ENCODE measurements around the gene PPP3CA. TPM values are rescaled to one million over a fixed set of nuclear protein-coding genes. Genes with fewer than 3 reads are reported as not detected.

Gene PPP3CA
- total RNA-seq, 1 experiment from 2014 or later: 129 TPM

GRCh38 chr4:100982345-100982744 is 365.0 kb downstream of the PPP3CA start:
- H3K27me3 ChIP-seq (replicated peaks; ENCODE audit: insufficient read depth, low read depth, low read length, poor library complexity): no peaks in the 10 kb centered on the region
- no peaks in the 10 kb centered on the region for H3K36me3 ChIP-seq (ENCODE audit: insufficient read depth, low read length, poor library complexity, severe bottlenecking)
- TF ChIP-seq EZH2 (IDR thresholded peaks at IDR 0.05; ENCODE audit: borderline replicate concordance, low read depth, low read length, poor library complexity, severe bottlenecking): no peak
- CTCF ChIA-PET: no interaction called here
- H3K4me3 ChIP-seq (ENCODE audit: low read depth, low read length, poor library complexity, severe bottlenecking): no peak overlapping the region
- H3K27ac ChIP-seq (ENCODE audit: low read depth, low read length, poor library complexity, severe bottlenecking): no peak overlapping the region
- H3K4me1 ChIP-seq (ENCODE audit: insufficient read depth, low read length, poor library complexity, severe bottlenecking): no peaks in the 10 kb centered on the region
- intact Hi-C loops (cut with micrococcal nuclease; ENCODE audit: unreplicated experiment): no loop called here
- no peaks in the 10 kb centered on the region for H3K9me3 ChIP-seq (ENCODE audit: low read depth, low read length, poor library complexity, severe bottlenecking)
- BruUV-seq (replicated peaks): no TSS peak
- POLR2A ChIA-PET (ENCODE audit: low non-redundant PET): no interaction called here
- no peak for DNase-seq (ENCODE audit: low spot score)

GRCh38 chr4:100981447-100982204 is 365.7 kb downstream of the PPP3CA start:
- TF ChIP-seq CTCF (conservative IDR thresholded peaks at IDR 0.05; ENCODE audit: low read depth, low read length): no peak
- TF ChIP-seq EZH2 (IDR thresholded peaks at IDR 0.05; ENCODE audit: borderline replicate concordance, low read depth, low read length, poor library complexity, severe bottlenecking): no peak
- POLR2A ChIA-PET (ENCODE audit: low non-redundant PET): no interaction called here
- CTCF ChIA-PET: no interaction called here
- Histone ChIP-seq H3K36me3 (ENCODE audit: insufficient read depth, low read length, poor library complexity, severe bottlenecking) (no peaks in the 10 kb centered on the region), H3K9me3 (ENCODE audit: low read depth, low read length, poor library complexity, severe bottlenecking) (no peaks in the 10 kb centered on the region), H3K4me3 (ENCODE audit: low read depth, low read length, poor library complexity, severe bottlenecking) (no peak overlapping the region), H3K27me3 (replicated peaks; ENCODE audit: insufficient read depth, low read depth, low read length, poor library complexity) (no peaks in the 10 kb centered on the region), H3K4me1 (ENCODE audit: insufficient read depth, low read length, poor library complexity, severe bottlenecking) (no peaks in the 10 kb centered on the region), H3K27ac (ENCODE audit: low read depth, low read length, poor library complexity, severe bottlenecking) (no peak overlapping the region)
- intact Hi-C loops (cut with micrococcal nuclease; ENCODE audit: unreplicated experiment): no loop called here
- DNase-seq (ENCODE audit: low spot score): peak; percentile 25
- BruUV-seq (replicated peaks): no TSS peak

GRCh38 chr4:100979736-100980135 is 367.6 kb downstream of the PPP3CA start:
- DNase-seq (ENCODE audit: low spot score): no peak
- Histone ChIP-seq H3K27me3 (replicated peaks; ENCODE audit: insufficient read depth, low read depth, low read length, poor library complexity) (no peaks in the 10 kb centered on the region), H3K27ac (ENCODE audit: low read depth, low read length, poor library complexity, severe bottlenecking) (no peak overlapping the region), H3K36me3 (ENCODE audit: insufficient read depth, low read length, poor library complexity, severe bottlenecking) (no peaks in the 10 kb centered on the region), H3K9me3 (ENCODE audit: low read depth, low read length, poor library complexity, severe bottlenecking) (no peaks in the 10 kb centered on the region), H3K4me1 (ENCODE audit: insufficient read depth, low read length, poor library complexity, severe bottlenecking) (peaks cover 8% of the 10 kb centered on the region), H3K4me3 (ENCODE audit: low read depth, low read length, poor library complexity, severe bottlenecking) (no peak overlapping the region)
- POLR2A ChIA-PET (ENCODE audit: low non-redundant PET): no interaction called here
- TF ChIP-seq EZH2 (IDR thresholded peaks at IDR 0.05; ENCODE audit: borderline replicate concordance, low read depth, low read length, poor library complexity, severe bottlenecking) (no peak), CTCF (conservative IDR thresholded peaks at IDR 0.05; ENCODE audit: low read depth, low read length) (no peak)
- CTCF ChIA-PET: no interaction called here
- no TSS peak for BruUV-seq (replicated peaks)
- intact Hi-C loops (cut with micrococcal nuclease; ENCODE audit: unreplicated experiment): no loop called here

Measured in A673 (cell line).